Measurements from ENCODE around the gene OR52I2.

Gene OR52I2

GRCh38 chr11:4607781-4608666 lies 26.5 kb downstream of the OR52I2 start, which contains the start of gene TRIM68:
TRIM68 (minus strand) TSS chr11:4608231; CDS start chr11:4605504, 2,727 bp downstream.
- TF ChIP-seq CTCF (IDR thresholded peaks at IDR 0.05; ENCODE audit: low read length) (no peak), EZH2 (IDR thresholded peaks at IDR 0.05; ENCODE audit: borderline replicate concordance, low read length) (no peak)
- no peaks in the 10 kb centered on the region for H3K9me2 ChIP-seq (ENCODE audit: low read depth, low read length)
- peak within 1 kb of the TSS; percentile 78 for H3K4me3 ChIP-seq (ENCODE audit: low read depth, low read length, poor library complexity, severe bottlenecking)

GRCh38 chr11:4610258-4610935 lies 28.9 kb downstream of the OR52I2 start:
- Histone ChIP-seq H3K27me3 (ENCODE audit: insufficient read depth, low read length) (no peaks in the 10 kb centered on the region), H3K79me2 (ENCODE audit: insufficient read depth, low read length) (no peaks in the 10 kb centered on the region), H3K4me3 (ENCODE audit: low read depth, low read length, poor library complexity, severe bottlenecking) (no peak overlapping the region), H2AFZ (ENCODE audit: low read length) (peak overlapping the region; percentile 99), H3K9ac (ENCODE audit: low read length) (no peak overlapping the region), H3F3A (ENCODE audit: insufficient read depth, low read length) (no peaks in the 10 kb centered on the region), H3K36me3 (ENCODE audit: insufficient read depth, low read length) (no peaks in the 10 kb centered on the region), H3K4me1 (ENCODE audit: insufficient read depth, low read length, severe bottlenecking) (peaks cover 23% of the 10 kb centered on the region), H3K27ac (ENCODE audit: low read depth, low read length, poor library complexity, severe bottlenecking) (no peak overlapping the region), H3K4me2 (ENCODE audit: low read length) (peak overlapping the region; percentile 22), H3K9me3 (ENCODE audit: low read length) (no peaks in the 10 kb centered on the region), H3K9me2 (ENCODE audit: low read depth, low read length) (no peaks in the 10 kb centered on the region), H4K20me1 (ENCODE audit: insufficient read depth, low read length) (no peaks in the 10 kb centered on the region)
- TF ChIP-seq EZH2 (IDR thresholded peaks at IDR 0.05; ENCODE audit: borderline replicate concordance, low read length): no peak
- TF ChIP-seq CTCF (IDR thresholded peaks at IDR 0.05; ENCODE audit: low read length): no peak

More at GRCh38 chr11:4607781-4608666, 26.5 kb downstream of the OR52I2 start, which contains the start of gene TRIM68:
- peak within 1 kb of the TSS; percentile 28 for H3K27ac ChIP-seq (ENCODE audit: low read depth, low read length, poor library complexity, severe bottlenecking)
- peaks cover 23% of the 10 kb centered on the region for H3K4me1 ChIP-seq (ENCODE audit: insufficient read depth, low read length, severe bottlenecking)
- H3K4me2 ChIP-seq (ENCODE audit: low read length): peak within 1 kb of the TSS; percentile 75
- H3K27me3 ChIP-seq (ENCODE audit: insufficient read depth, low read length): no peaks in the 10 kb centered on the region
- H2AFZ ChIP-seq (ENCODE audit: low read length): peak within 1 kb of the TSS; percentile 99
- H3F3A ChIP-seq (ENCODE audit: insufficient read depth, low read length): no peaks in the 10 kb centered on the region
- no peaks in the 10 kb centered on the region for H3K9me3 ChIP-seq (ENCODE audit: low read length)
- no peaks in the 10 kb centered on the region for H3K79me2 ChIP-seq (ENCODE audit: insufficient read depth, low read length)
- peaks cover 8% of the 10 kb centered on the region; the same call in 1 of the 2 replicates for H3K36me3 ChIP-seq (ENCODE audit: insufficient read depth, low read length)
- H4K20me1 ChIP-seq (ENCODE audit: insufficient read depth, low read length): no peaks in the 10 kb centered on the region
- peak within 1 kb of the TSS; percentile 77 for H3K9ac ChIP-seq (ENCODE audit: low read length)

- H3K79me2 ChIP-seq (ENCODE audit: insufficient read depth, low read length): no peaks in the 10 kb centered on the region
- H4K20me1 ChIP-seq (ENCODE audit: insufficient read depth, low read length): no peaks in the 10 kb centered on the region
- H3K9ac ChIP-seq (ENCODE audit: low read length): no peak overlapping the region
- no peaks in the 10 kb centered on the region for H3K9me3 ChIP-seq (ENCODE audit: low read length)
- H2AFZ ChIP-seq (ENCODE audit: low read length): no peak overlapping the region
- TF ChIP-seq EZH2 (IDR thresholded peaks at IDR 0.05; ENCODE audit: borderline replicate concordance, low read length): no peak
- no peaks in the 10 kb centered on the region for H3K27me3 ChIP-seq (ENCODE audit: insufficient read depth, low read length)
- H3K36me3 ChIP-seq (ENCODE audit: insufficient read depth, low read length): no peaks in the 10 kb centered on the region
- peaks cover 17% of the 10 kb centered on the region for H3K4me1 ChIP-seq (ENCODE audit: insufficient read depth, low read length, severe bottlenecking)
- H3K9me2 ChIP-seq (ENCODE audit: low read depth, low read length): no peaks in the 10 kb centered on the region
- no peak overlapping the region for H3K27ac ChIP-seq (ENCODE audit: low read depth, low read length, poor library complexity, severe bottlenecking)
- no peak overlapping the region for H3K4me3 ChIP-seq (ENCODE audit: low read depth, low read length, poor library complexity, severe bottlenecking)
- H3K4me2 ChIP-seq (ENCODE audit: low read length): no peak overlapping the region
- H3F3A ChIP-seq (ENCODE audit: insufficient read depth, low read length): no peaks in the 10 kb centered on the region
These were observed 30.4 kb downstream of the OR52I2 start for GRCh38 chr11:4611986-4612385.
